Gastrocnemius medialis (tissue), 4 donors: Measurements from ENCODE around the gene HES5. TPM values are rescaled to one million over a fixed set of nuclear protein-coding genes. Genes with fewer than 3 reads are reported as not detected.

ENCODE experiments used
- ATAC-seq, 2 donors: fragments of 150-250 bp; one replicate each; pipeline ENCODE4 v1.9.1; 2016
- DNase-seq, 2 donors: peaks; one replicate each; pipeline ENCODE4 v3.0.0-alpha.2; 2019
- H3K27ac ChIP-seq, 4 donors: fragments of 200-600 bp; sonication (generic); 1 replicate in 1 of 4; 2 replicates in 3 of 4; pipeline ENCODE4 v1.5.1; 2016 to 2018; ENCODE audit warnings: mild to moderate bottlenecking in 2 of 4, moderate library complexity in 1 of 4
- H3K27me3 ChIP-seq, 3 donors: fragments of 200-600 bp; sonication (generic) in 2 of 3; 1 replicate in 1 of 3; 2 replicates in 2 of 3; pipeline versions ENCODE4 v1.5.1 to v1.6.0; 2016 to 2019; ENCODE audit warnings: mild to moderate bottlenecking in 1 of 3, moderate library complexity in 1 of 3
- H3K36me3 ChIP-seq, 2 donors: fragments of 200-600 bp; sonication (generic) in 1 of 2; one replicate each; pipeline ENCODE4 v1.5.1; 2017 to 2018
- H3K4me1 ChIP-seq, 2 donors: fragments of 200-600 bp; sonication (generic) in 1 of 2; one replicate each; pipeline ENCODE4 v1.5.1; 2016 to 2017; ENCODE audit warnings: mild to moderate bottlenecking in 2 of 2
- H3K4me3 ChIP-seq, 4 donors: fragments of 200-600 bp; sonication (generic) in 3 of 4; 1 replicate in 1 of 4; 2 replicates in 3 of 4; pipeline ENCODE4 v1.5.1; 2016 to 2019; ENCODE audit warnings: mild to moderate bottlenecking in 2 of 4
- H3K9me3 ChIP-seq, 3 donors: fragments of 200-600 bp; sonication (generic) in 2 of 3; 1 replicate in 1 of 3; 2 replicates in 2 of 3; pipeline ENCODE4 v1.5.1; 2016 to 2019
- POLR2A ChIP-seq, 2 donors: fragments of 450-650 bp; IDR thresholded peaks; one replicate each; pipeline ENCODE4 v1.6.1; 2017; ENCODE audit warnings: antibody characterized with exemption in 2 of 2, mild to moderate bottlenecking in 2 of 2, moderate library complexity in 2 of 2
- in situ Hi-C, 4 donors: fragments of 200-750 bp; cut with MboI; loops; one replicate each; pipeline versions ENCODE4 v1.15.0 to v1.8.0; 2017; ENCODE audit warnings: low sequenced_read_pairs in 4 of 4
- intact Hi-C: fragments of 100-400 bp; cut with DNase I; formaldehyde crosslinking; loops from one replicate; pipeline ENCODE4 v1.15.1; 2023; ENCODE audit warnings: low total_unique reads
- total RNA-seq, 4 donors: library from RNA; depleted of rRNA; stranded (reverse); fragments of >200 nt; gene quantifications; one replicate each; pipeline versions ENCODE4 v1.1.0 to v1.2.3, GENCODE V29; 2016
- TF ChIP-seq, protein P1 (sequence below), 5 experiments: fragments of 450-650 bp in 3 of 5; fragments of 200-600 bp in 2 of 5; sonication (generic) in 2 of 5; IDR thresholded peaks in 4 of 5; conservative IDR thresholded peaks in 1 of 5; 1 replicate in 4 of 5; 2 replicates in 1 of 5; pipeline ENCODE4 v1.5.1; 2016 to 2019; ENCODE audit warnings: antibody characterized with exemption in 5 of 5, mild to moderate bottlenecking in 3 of 5, moderate library complexity in 3 of 5

HES5 gene
- total RNA-seq, 4 donors from 2014 or later: 0.49 TPM; not detected in 3

DNA sequence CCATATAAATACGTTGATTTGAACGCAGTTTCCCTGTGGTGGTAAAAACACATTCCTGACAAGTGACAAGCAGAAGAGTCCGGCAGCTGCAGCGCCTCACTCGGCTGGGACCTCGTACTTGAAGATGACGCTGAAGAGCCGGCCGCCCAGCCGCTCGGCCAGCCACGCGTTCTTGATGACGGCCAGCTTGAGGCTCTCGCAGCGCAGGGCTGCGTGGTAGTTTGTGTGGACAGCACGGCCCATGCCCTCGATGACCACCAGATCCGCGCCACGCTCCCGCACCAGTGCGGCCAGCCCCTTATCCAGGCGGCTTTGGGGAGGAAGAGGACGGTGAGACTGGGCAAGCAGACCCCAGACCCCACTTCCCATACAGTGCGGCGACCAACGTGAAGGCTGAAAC, 21.3 kb downstream of the HES5 start:
- no peak for ATAC-seq
- no peak for DNase-seq
- TF ChIP-seq POLR2A (IDR thresholded peaks at IDR 0.05): no peak
- TF ChIP-seq, protein P1, sequence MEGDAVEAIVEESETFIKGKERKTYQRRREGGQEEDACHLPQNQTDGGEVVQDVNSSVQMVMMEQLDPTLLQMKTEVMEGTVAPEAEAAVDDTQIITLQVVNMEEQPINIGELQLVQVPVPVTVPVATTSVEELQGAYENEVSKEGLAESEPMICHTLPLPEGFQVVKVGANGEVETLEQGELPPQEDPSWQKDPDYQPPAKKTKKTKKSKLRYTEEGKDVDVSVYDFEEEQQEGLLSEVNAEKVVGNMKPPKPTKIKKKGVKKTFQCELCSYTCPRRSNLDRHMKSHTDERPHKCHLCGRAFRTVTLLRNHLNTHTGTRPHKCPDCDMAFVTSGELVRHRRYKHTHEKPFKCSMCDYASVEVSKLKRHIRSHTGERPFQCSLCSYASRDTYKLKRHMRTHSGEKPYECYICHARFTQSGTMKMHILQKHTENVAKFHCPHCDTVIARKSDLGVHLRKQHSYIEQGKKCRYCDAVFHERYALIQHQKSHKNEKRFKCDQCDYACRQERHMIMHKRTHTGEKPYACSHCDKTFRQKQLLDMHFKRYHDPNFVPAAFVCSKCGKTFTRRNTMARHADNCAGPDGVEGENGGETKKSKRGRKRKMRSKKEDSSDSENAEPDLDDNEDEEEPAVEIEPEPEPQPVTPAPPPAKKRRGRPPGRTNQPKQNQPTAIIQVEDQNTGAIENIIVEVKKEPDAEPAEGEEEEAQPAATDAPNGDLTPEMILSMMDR (IDR thresholded peaks at IDR 0.05 in 4 of 5, conservative IDR thresholded peaks at IDR 0.05 in 1 of 5): no peak
- H3K27me3 ChIP-seq: peaks cover 11 to 13% (median 11%) of the 10 kb centered on the region in 3 donors
- H3K4me3 ChIP-seq: no peak overlapping the region
- H3K27ac ChIP-seq: no peak overlapping the region
- H3K4me1 ChIP-seq: peaks cover 5 to 11% of the 10 kb centered on the region in 2 donors
- H3K36me3 ChIP-seq: peaks cover 0 to 62% of the 10 kb centered on the region in 2 donors
- intact Hi-C loops: no loop called here
- in situ Hi-C loops: no loop called here
- no peaks in the 10 kb centered on the region for H3K9me3 ChIP-seq

DNA sequence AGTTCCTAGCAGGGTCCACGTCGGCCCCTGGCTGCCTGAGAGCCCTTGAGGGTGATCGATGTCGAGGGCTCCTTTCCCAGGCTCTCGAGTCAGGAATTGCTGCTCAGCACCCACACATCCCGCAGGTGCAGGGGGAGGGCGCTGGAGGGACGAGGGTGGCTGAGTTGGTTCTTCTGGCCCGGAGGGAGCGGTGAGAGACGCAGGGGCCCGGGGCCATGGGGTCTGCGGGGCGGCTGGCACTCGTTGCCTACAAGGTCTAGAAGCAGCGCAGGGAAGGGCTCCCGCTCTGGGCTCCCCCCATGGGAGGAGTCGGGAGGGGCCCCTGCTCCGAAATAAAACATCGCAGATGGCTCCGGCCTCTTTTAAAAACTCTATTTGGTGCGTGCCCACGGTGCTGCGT, 21.9 kb downstream of the HES5 start:
- H3K4me3 ChIP-seq: no peak overlapping the region
- no peaks in the 10 kb centered on the region for H3K9me3 ChIP-seq
- TF ChIP-seq, protein P1 (IDR thresholded peaks at IDR 0.05 in 4 of 5, conservative IDR thresholded peaks at IDR 0.05 in 1 of 5): no peak
- no peak for TF ChIP-seq POLR2A (IDR thresholded peaks at IDR 0.05)
- H3K4me1 ChIP-seq: peaks cover 5 to 11% of the 10 kb centered on the region in 2 donors
- in situ Hi-C loops: no loop called here
- intact Hi-C loops: no loop called here
- ATAC-seq: no peak
- DNase-seq: no peak
- peaks cover 17 to 18% (median 17%) of the 10 kb centered on the region in 3 donors for H3K27me3 ChIP-seq
- H3K27ac ChIP-seq: no peak overlapping the region
- H3K36me3 ChIP-seq: peaks cover 0 to 56% of the 10 kb centered on the region in 2 donors

DNA sequence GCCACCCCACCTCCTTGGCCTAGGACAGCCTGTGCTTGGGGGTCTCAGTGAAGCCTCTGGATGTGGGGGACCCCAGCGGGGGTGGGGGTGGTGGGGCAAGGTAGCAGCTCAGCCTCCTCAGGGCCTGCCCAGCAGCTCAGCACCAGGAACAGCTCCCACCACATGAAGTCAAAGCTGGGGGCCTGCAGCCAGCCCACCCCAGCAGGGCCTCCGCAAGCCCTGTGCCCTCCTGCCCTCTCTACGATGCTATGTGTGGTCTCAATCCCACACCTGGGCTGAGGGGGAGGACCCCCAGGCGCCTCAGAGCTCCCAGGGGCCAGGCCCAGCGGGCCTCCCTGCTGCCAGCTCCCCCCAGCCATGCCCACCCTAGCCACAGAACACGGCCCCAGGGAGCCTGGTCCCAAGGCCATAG, 22.3 kb downstream of the HES5 start:
- TF ChIP-seq POLR2A (IDR thresholded peaks at IDR 0.05): no peak
- TF ChIP-seq, protein P1 (IDR thresholded peaks at IDR 0.05 in 4 of 5, conservative IDR thresholded peaks at IDR 0.05 in 1 of 5): no peak
- intact Hi-C loops (no loop called here), in situ Hi-C loops (no loop called here)
- Histone ChIP-seq H3K9me3 (no peaks in the 10 kb centered on the region), H3K36me3 (peaks cover 0 to 52% of the 10 kb centered on the region in 2 donors), H3K27ac (no peak overlapping the region), H3K4me1 (peaks cover 5 to 11% of the 10 kb centered on the region in 2 donors), H3K4me3 (no peak overlapping the region), H3K27me3 (peaks cover 21 to 23% (median 21%) of the 10 kb centered on the region in 3 donors)
- ATAC-seq: no peak
- no peak for DNase-seq

DNA sequence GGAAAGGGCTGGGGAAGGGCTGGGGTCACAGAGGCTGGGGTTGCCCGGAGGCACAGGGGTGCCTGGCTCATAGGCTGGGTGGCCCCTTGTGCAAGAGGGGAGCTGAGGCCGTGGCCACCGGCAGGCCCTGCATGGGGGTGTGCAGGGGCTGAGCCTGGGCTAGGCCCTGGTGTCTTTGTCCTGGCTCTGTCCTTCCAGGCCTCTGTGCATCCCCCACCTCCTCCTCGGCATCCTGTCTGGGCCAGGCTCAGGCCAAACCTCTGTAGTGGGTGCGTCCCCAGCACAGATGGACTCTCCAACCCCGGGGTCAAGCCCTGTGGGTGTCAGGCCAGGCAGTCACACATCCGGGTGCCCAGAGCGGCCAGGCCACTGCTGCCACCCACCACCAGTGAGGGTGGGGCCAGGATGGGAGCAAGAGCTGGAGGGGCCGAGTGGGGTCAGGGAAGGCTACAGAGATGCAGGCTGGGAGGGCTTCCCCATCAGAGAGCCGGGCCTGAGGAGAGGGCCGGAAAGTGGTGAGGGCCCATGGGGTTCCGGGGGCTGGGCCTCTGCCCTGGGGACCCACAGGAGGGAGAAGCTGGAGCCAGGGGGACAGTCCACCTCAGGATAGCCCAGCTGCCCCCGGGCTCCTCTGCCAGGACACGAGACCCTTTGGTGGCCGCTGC, 23.0 kb downstream of the HES5 start:
- H3K36me3 ChIP-seq: peaks cover 0 to 44% of the 10 kb centered on the region in 2 donors
- no peaks in the 10 kb centered on the region for H3K9me3 ChIP-seq
- H3K4me1 ChIP-seq: peaks cover 5 to 11% of the 10 kb centered on the region in 2 donors
- no peak overlapping the region for H3K27ac ChIP-seq
- H3K4me3 ChIP-seq: no peak overlapping the region
- intact Hi-C loops: no loop called here
- in situ Hi-C loops: no loop called here
- TF ChIP-seq POLR2A (IDR thresholded peaks at IDR 0.05): no peak
- ATAC-seq (no peak), DNase-seq (no peak)
- H3K27me3 ChIP-seq: peaks cover 29 to 30% (median 29%) of the 10 kb centered on the region in 3 donors

DNA sequence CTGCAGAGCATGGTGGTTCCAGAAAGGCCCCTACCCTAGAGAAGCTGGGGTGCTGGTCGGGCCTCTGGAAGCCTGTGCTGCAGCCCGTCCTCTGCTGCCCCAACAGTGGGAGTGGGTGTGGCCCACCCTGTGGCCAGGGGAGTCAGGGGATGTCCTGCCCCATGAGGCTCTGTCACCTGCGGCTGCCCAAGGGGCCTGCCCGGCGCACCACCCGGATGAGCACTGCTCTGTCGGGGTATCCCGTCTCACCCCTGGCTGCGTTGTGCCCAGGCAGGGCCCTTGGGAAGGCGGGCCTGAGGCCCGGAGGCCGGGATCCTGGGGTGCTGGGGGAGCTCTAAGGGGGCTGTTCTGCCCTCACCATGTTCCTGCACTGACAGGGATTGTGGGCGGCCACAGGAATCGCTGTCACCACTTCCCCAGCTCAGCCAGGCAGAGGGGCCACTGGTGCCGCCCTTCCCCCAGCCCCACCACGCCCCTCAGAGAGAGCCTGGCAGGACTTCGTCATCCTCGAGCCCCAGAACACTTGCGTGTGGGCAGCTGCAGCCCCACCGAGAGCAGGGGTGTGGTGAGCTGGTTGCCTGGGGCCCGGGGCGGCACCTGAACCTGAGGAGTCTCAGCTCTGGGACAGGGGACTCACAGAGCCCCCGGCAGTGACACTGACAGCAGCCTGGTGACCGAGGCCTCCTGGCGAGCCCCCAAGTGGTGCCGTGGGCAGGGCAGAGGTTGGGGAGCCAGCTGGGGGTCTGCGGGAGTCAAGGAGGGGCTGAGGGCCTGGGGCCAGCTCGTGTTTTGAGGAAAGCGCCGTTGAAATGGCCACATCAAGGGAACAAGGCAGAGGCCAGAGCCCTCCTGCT, 23.8 kb downstream of the HES5 start:
- no peak overlapping the region for H3K27ac ChIP-seq
- DNase-seq: no peak
- TF ChIP-seq, protein P1 (IDR thresholded peaks at IDR 0.05 in 4 of 5, conservative IDR thresholded peaks at IDR 0.05 in 1 of 5): no peak
- no peak for TF ChIP-seq POLR2A (IDR thresholded peaks at IDR 0.05)
- in situ Hi-C loops (no loop called here), intact Hi-C loops (no loop called here)
- H3K27me3 ChIP-seq: peaks cover 37 to 38% (median 37%) of the 10 kb centered on the region in 3 donors
- no peak overlapping the region for H3K4me3 ChIP-seq
- H3K9me3 ChIP-seq: no peaks in the 10 kb centered on the region
- H3K36me3 ChIP-seq: peaks cover 0 to 36% of the 10 kb centered on the region in 2 donors
- no peak for ATAC-seq
- H3K4me1 ChIP-seq: peaks cover 5 to 11% of the 10 kb centered on the region in 2 donors
